Measurements from ENCODE around the gene MMP25.

The MMP25 gene, protein sequence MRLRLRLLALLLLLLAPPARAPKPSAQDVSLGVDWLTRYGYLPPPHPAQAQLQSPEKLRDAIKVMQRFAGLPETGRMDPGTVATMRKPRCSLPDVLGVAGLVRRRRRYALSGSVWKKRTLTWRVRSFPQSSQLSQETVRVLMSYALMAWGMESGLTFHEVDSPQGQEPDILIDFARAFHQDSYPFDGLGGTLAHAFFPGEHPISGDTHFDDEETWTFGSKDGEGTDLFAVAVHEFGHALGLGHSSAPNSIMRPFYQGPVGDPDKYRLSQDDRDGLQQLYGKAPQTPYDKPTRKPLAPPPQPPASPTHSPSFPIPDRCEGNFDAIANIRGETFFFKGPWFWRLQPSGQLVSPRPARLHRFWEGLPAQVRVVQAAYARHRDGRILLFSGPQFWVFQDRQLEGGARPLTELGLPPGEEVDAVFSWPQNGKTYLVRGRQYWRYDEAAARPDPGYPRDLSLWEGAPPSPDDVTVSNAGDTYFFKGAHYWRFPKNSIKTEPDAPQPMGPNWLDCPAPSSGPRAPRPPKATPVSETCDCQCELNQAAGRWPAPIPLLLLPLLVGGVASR

DNA sequence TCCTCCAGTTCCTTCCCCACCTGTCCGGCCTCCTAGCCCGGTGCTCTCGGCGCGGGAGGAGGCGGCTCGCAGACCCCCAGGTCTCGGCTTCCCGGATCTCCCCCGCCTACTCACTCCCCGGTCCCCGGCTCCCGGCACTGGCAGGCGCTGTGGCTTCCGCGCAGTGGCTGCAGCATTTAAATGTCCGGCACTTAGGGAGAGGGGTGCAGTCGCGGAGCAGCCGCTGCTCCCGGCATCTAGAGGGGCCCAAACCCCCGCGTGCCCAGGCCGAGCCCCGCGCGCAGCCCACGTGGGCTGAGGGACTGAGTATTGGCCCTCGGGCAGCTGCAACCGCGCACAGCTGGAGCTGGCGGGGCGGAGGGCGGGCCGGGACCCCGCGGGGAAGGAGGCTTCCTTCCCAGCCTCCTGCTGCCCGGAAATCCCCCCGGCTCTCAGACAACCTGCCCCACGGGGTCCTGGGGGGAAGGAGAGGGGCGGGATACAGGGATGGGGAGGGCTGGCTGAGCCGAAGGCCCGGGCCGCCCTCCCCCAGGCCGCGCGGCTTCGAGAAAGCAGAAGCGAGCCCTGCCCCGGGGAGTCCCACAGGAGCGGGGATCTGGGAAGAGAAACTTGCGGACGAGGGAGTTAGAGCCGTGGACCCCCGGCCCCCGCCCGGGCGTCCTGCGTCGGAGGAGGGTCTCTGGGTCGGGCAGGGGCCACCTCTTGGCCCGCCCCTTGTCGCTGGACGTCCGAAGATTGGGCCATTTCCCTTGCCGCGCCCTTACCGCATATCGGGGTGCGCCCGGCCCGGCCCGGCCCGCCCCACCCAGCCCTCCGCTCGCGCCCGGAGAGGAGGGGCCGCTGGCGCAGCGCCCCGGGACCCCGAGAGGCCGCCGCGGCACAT lies at the start of gene MMP25:
MMP25 (plus strand) TSS at position 804 of the 883 bp plus-strand sequence. CDS start 357 bp downstream, outside the sequence.
- no peak for DNase-seq (ENCODE audit: low read depth)

DNA sequence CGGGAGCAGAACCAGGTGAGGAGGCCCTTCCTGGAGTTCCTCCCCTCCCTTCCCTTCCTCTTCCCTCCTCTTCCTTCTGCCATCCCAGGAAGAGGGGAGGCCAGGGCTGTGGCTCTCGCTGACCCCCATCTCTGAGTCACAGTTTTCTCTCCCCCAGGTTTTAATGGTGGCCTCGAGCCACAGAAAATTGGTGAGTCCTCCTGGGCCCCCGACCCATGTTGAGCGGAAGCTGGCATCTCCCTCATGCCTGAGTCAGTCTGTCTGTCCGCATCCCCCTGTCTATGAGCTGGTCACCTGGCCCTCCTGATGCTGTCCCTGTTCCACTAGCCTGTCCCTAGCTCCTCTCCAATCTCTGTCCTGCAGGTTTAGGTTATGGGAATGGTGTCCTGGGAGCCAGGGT lies 46.4 kb upstream of the MMP25 start:
- no peak for DNase-seq (ENCODE audit: low read depth)

DNA sequence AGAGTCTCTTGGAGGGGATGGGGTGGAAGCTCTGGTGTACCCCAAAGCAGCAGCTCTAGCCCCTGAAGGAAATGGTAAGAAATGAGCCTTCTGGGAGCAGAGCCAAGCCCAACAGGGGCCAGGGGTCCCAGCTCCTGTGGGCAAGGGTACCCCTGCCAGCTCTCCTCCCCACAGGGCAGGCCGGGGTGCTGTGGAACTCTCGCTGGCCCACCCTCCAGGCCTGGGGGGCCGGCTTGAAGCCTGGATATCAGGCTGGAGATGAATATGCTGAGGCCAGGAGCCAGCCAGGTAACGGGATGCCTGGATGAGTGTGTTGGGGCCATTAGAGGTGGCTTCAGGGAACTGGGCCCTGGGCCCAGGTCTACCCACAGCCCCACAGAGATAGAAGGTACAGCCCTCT lies 45.8 kb upstream of the MMP25 start:
- no peak for DNase-seq (ENCODE audit: low read depth)

DNA sequence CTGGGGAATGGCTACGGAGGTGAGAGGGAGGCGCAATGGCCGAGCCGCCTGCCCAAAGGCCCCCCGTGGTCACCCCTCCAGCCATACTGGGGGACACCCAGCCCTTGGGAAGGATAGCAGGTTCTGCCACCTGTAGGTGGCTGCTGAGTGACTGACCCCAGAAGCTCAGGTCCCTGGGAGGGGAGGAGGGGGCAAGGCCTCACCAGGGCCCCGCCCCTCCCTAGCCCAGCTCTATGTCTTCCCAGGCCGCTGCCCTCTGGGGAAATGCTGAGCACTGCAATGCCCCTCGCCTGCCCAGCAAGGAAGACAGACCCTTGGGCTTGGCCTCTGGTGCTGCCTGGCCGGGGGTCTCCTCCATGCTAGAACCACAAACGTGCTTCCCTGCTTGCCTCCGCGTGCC lies 45.0 kb upstream of the MMP25 start:
- no peak for DNase-seq (ENCODE audit: low read depth)

DNA sequence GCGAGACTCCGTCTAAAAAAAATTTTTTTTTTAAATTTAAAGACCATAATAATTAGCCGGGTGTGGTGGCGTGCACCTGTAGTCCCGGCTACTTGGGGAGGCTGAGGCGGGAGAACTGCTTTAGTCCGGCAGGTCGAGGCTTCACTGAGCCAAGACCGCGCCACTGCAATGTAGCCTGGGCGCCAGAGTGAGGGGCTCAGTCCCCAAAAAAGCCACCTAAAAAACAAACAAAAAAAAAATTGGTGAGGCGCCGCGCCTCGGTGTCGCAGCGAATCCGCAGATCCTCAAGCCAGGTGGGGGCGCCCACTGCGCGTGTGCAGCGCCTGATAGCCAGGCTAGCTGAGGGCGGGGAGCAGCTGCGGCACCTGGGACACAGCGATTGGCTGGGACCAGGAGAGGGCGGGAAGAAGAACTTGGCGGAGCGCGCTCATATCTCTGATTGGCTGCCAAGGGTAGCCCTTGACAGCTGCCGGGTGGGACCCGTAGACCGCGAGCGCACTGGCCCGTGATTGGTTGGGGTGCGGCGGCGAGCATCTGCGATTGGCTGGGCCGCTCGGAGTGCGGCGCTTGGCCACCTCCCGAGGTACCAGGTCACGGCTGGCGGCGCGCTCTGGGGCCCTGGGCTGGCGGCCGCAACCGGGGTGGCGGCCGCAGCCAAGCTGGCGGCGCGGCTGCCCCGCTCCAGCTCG lies 42.6 kb upstream of the MMP25 start:
- DNase-seq (ENCODE audit: low read depth): peak; percentile 100

DNA sequence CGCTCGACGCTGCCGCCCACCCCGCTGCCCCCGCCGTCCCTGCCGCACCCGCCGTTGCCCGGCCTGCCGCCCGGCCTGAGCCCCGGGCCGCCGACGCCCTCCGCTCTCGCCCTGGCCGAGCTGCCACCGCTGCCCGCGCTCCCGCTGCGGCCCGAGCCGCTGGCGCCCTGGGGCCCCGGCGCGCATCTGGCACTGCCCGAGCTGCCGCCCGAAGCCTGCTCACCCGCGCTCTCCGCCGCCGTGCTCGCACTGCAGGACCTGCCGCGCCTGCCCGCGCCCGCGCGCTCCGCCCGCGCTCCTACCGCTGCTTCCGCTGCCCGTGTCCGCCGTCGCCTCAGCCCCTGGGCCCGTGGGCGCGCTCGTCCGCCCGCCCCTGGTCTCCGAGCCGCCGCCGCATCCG lies 42.0 kb upstream of the MMP25 start:
- DNase-seq (ENCODE audit: low read depth): no peak

DNA sequence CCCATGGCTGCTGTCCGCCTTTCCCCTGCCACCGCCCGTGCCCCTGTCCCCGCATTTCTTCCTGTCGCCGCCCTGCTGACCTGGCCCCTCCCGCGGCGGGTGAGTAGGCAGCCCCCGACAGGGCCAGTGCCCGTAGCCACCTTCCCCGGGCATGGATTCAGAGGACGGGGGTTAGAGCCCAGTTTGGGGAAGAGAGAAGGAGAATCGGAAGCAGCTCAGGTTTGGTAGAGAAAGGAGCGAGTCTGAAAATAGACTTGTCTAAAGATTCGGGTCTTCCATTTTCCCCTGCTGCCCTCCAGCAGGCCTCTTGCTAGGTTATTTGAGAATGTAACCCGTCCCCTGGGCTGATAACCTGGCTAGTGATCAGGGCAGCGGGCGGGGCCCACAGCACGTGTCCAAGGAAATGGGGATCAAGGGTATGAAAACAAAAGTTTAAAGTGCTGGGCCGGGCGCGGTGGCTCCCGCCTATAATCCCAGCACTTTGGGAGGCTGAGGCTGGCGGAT lies 41.5 kb upstream of the MMP25 start:
- no peak for DNase-seq (ENCODE audit: low read depth)

DNA sequence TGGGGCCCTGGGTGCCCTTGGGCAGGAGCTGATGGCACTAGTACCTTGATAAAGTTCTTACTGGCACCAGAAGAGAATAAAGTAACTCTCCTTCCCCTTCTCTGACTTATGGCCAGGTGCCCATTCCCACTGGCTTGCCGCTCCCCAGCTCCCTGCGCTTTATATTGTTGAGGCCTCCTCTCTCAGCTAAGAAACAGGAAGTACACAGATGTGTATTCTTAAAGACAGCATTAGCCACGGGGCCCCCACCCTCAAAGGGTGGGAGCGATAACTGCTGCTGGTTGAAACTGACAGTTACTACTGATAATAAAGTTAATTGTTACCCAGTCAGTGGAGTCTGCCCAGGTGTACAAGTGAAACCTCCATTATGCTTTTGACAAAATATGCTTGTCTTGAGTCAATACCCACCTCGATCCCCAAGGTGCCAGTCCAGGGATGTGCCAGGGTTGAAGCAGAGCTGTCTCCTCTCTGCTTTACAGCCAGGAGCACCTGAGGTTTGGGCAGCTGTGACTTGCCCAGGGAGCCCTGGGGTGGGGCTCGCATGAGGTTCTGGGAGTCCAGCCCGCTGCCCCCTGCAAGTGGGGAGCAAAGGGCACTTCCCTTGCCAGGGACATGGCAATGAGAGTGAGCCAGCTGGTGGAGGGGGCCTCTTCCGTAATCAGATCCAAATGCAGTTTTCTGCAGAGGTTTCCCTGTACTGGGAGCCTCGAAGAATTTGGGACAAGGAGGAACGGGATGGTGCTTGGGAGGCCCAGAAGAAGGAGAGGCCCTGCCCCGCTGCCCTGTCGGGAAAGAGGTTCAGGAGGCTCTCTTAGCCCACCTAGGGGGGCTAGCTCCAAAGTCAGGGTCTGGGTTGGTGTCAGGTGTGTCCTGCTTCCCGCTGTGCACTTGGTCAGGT lies 39.1 kb upstream of the MMP25 start:
- DNase-seq (ENCODE audit: low read depth): no peak

DNA sequence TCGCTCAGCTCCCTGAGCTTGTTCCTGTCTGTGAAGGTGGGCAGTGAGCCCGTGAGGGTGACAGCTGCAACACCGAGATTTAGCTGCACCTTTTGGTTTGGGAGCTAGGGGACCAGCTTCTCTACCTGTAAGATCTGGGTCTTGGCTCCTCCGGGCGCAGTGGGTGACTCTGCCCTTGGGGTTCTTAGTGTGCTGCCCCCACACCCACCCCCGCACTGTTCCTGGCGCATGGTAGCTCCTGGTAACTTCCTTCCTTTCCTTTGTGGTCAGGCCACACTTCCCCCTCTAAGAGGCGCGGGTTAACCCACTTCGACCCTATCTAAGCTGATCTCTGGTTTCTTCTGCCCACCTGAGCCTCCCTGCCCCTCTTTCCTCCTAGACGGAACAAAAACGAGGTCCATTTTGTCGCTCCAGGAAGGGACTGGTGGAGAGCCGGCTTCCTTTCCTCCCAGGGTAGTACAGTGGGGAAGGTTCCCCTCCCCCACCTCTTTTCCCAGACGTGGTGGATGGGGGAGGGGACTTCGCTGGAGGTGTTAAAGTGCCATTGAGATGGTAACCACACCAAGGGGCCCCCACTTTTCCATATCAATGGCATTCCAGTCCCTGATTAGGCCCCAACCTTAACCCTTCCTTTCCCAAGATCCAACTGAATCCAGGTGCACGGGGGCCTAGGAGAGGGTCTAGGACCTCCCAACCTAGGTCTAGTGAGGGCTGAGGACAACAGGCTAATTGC lies 38.2 kb upstream of the MMP25 start:
- DNase-seq (ENCODE audit: low read depth): peak; percentile 94

DNA sequence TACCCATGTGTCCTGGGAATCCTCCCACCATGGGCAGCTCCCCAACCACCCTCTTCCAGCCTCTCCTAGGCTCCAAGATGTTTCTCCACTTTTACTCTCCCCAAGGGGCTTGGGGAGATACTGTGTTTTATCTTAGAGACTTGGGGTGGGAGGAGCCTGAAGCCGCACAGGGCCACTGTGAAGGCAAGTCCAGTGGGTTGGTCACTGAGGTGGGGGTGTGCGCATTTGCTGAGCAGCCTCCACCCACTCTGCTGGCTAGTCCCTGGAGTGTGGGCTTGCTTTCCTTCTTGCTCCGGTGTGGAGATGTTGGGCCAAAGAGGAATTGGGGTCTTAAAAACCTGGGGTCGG lies 37.7 kb upstream of the MMP25 start:
- no peak for DNase-seq (ENCODE audit: low read depth)

DNA sequence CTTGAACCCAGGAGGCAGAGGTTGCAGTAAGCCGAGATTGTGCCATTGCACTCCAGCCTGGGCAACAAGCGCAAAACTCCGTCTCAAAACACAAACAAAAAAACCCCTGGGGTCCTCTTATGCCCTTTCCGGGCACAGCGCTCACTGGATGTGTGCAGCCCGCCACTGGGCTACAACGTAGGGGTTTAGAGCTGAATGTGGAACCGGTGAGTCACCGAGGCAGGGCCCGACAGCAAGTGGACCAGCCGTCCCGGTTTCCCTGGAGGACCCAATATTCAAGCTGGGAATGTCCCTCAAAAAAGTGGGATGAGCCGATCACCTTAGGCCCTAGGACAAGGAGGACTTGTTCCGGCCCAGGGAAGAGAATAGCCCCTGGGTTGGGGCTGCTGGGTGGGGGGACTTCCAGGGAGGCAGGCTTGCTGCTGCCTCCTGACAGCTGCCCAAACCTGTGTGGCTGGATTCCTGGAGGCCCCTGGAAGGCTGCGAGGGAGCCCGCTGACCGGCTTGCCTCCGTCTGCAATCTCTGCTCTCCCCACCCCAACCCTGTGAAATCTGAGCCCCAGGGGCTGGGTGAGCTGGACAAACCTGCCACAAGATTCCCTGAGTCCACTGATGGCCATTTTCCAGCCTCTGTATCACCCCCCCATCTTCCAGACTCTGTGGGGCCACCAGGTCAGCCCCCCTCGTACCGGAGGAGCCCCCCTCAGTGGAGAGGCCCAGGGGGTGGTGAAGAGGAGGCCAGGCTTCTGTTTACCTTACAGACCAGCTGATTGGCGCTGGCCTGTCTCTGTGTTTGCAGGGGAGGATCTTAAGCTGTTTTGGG lies 36.6 kb upstream of the MMP25 start:
- no peak for DNase-seq (ENCODE audit: low read depth)

DNA sequence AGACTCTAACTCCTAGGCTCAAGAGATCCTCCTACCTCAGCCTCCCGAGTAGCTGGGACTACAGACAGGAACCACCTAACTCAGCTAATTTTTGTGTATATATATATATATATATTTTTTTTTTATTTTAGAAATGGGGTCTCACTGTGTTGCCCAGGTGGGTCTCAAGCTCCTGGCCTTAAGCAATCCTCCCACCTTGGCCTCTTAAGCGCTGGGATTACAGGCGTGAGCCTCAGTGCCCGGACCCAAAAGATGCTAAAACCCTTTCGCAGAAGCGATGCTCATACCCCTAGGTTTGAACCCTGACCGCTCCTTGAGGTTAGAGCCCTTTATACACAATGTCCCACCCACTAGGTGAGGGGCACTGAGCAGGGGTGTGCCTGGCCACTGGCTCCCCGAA lies 35.9 kb upstream of the MMP25 start:
- DNase-seq (ENCODE audit: low read depth): no peak

DNA sequence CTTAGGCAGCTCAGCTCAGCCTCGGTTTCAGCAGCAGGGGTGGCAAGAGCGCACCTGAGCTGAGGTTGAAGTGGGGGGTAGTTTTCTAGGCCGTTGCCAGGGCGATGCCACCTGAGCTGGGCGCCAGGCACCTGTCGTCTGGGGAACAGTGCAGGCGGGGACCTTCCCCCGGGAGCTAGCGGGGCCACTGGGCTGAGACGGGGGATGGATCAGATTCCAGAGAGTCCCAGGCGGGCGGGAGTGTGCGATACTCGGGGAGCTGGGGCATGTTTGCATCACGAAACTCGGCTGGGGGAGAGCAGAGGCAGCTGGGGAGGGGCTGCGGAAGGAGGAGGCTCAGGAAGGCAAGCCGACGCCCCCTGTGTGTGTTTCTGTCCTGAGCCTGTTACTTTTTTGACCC lies 34.1 kb upstream of the MMP25 start:
- DNase-seq (ENCODE audit: low read depth): no peak

DNA sequence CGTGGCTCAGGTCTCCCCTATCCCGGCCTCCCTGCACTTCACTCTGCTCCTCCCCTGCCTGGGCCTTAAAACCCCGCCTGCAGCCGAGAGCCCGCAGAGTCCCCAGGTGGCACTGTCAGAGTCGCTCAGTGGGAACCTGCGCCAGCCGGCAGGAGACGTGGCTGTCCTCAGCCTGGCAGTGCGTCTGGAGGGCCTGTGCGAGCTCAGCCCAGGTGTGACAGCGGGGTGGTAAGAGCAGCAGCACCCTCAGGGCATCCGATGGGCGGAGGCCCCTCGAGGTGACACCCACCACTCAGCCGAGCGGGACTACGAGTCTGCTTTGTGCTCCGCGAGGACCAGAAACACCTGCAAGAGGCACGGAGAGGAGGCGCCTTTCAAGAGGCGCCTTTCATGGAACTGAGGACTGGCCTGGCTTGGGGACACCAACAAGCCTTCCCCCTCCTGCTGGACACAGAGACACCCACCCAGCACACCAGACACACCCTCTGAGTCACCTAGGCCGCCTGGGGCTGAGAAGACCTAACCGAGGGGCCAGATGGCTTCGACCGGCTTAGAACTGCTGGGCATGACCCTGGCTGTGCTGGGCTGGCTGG lies 33.4 kb upstream of the MMP25 start, which contains the start of gene CLDN9:
CLDN9 (plus strand) TSS at position 96 of the 593 bp plus-strand sequence; CDS start at position 536, 440 bp downstream.
- no peak for DNase-seq (ENCODE audit: low read depth)

DNA sequence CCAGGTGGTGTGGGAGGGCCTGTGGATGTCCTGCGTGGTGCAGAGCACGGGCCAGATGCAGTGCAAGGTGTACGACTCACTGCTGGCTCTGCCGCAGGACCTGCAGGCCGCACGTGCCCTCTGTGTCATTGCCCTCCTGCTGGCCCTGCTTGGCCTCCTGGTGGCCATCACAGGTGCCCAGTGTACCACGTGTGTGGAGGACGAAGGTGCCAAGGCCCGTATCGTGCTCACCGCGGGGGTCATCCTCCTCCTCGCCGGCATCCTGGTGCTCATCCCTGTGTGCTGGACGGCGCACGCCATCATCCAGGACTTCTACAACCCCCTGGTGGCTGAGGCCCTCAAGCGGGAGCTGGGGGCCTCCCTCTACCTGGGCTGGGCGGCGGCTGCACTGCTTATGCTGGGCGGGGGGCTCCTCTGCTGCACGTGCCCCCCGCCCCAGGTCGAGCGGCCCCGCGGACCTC lies 32.8 kb upstream of the MMP25 start:
- no peak for DNase-seq (ENCODE audit: low read depth)

DNA sequence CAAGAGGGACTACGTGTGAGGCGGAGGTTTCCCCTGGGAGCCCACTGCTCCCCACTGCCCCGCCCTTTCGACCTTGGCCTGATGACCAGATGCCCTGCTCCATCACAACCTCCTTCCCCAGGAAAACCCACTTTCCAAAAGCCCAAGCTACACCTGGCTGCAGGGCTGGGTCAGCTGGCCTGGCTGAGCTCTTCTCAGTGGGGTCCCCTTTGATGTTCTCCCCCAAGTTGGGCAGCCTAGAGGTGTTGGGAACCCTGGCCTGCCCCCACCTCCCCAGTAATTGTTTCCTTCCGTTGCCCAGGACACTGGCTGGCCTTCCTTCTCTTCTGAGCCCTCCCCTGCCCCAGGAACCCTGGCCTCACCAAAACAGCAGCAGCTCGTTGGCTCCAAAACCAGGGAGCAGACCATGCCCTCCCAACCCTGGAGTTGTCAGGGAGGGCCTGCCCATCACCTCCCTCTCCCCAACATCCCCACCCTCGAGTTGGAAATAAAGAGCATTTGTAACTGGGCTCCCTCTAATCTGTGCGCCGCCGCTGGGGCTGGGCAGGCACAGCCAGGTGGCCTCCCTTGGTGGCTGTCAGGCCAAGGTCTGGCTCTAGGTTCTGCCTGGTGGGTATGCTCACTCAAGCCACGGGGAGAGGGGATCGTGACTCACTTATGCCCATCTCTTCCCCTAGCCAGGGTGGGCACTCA lies 32.2 kb upstream of the MMP25 start:
- no peak for DNase-seq (ENCODE audit: low read depth)

DNA sequence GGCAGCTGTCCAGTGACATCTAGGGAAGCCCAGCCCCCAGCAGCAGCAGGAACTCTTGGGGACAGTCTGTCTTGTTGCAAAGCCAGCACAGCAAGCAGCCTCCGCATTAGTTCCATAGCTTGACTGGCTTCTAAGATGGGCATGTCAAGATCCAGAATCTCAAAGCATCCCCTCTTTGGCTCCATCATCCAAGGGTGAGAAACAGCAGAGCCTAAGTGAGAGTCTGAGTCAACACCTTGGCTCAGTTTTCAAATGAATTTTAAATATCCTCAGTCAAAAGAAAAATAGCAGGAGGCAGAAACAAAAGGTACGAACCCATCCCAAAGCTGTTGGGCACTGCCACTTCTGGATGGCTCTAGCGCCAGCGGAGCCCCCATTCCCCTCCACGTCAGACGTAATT lies 31.4 kb upstream of the MMP25 start:
- DNase-seq (ENCODE audit: low read depth): no peak

DNA sequence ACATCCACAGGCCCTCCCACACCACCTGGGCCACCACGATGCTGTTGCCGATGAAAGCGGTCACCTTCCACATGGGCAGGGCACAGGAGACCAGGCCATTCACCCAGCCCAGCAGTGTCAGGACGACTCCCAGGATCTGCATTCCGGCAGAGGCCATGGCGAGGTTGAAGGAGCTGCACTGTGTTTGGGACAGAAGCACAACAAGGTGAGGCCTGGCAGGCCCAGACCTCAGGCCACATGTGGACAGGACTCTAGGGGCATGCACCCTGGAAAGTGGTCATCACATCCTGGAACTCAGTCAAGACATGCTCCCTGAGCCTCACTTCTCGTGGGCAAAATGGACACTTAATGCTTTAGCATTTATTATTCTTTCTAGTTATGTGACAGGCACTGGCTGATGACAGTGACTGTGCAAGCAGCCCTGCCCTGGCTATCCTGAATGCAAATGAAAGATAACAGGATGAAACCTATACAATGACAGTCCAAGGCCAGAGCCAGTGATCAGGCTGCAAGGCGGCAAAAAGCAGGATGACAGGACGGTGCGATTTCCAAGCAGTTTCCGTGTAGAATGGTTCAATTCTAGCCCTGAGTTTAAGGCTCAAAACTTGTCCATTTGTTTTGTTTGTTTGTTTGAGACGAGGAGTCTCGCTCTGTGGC lies 30.4 kb upstream of the MMP25 start:
- DNase-seq (ENCODE audit: low read depth): no peak

All from CMK (cell line).